Gastroesophageal sphincter (tissue), 3 donors: ENCODE results near the gene IL10RA.

ENCODE experiments used
- POLR2AphosphoS5 ChIP-seq: sonication (generic); formaldehyde crosslinking; IDR thresholded peaks from one replicate; pipeline ENCODE4 v1.6.1; 2017; ENCODE audit warnings: antibody characterized with exemption
- TF ChIP-seq, protein P1 (sequence below), 4 experiments: fragments of 200-600 bp in 2 of 4; fragments of 450-650 bp in 2 of 4; sonication (generic) in 1 of 4; IDR thresholded peaks; one replicate each; pipeline ENCODE4 v1.5.1; 2017 to 2019; ENCODE audit warnings: antibody characterized with exemption in 4 of 4, mild to moderate bottlenecking in 2 of 4, moderate library complexity in 2 of 4

DNA sequence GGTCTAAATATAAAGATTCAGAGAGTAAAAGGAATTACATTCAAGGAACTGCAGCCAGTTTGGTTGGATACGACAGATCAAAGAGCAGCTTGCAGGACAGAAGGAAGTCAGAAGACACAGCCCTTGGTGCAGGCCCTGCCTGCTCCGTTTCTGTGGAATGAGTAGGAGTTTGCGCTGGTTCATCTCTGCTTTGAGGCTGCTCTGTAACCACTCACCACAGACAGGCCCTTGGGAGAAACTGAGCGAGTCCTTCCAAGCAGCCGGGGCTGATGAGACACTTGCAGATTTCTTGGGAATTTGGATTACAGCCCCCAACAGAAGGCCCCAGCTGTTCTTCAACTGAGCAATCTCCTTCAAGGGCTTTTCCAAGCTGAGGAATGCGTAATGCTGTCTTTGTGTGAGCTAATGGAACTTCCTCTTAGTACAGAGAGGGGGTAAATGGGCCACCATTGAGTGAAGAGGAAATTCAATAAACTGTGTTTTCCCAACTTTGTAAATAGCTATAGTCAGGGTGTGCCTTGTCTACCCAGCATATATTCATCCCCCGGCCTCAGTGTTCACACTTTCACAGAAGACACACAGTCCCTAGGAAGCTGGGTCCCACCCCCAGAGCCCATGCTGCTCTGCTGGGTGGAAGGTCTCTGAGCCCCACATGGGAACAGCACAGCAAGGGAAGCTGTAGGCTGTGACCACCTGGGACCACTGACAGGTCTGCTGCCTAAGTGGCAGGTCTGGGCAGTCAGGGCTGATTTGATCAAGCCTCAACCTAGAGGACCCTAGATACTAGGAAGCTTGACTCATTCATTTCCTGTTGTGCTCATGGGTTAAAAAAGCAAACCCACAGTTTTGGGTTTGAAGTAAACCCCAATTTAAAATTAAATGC is 16.6 kb downstream of the IL10RA start:
- TF ChIP-seq, protein P1, sequence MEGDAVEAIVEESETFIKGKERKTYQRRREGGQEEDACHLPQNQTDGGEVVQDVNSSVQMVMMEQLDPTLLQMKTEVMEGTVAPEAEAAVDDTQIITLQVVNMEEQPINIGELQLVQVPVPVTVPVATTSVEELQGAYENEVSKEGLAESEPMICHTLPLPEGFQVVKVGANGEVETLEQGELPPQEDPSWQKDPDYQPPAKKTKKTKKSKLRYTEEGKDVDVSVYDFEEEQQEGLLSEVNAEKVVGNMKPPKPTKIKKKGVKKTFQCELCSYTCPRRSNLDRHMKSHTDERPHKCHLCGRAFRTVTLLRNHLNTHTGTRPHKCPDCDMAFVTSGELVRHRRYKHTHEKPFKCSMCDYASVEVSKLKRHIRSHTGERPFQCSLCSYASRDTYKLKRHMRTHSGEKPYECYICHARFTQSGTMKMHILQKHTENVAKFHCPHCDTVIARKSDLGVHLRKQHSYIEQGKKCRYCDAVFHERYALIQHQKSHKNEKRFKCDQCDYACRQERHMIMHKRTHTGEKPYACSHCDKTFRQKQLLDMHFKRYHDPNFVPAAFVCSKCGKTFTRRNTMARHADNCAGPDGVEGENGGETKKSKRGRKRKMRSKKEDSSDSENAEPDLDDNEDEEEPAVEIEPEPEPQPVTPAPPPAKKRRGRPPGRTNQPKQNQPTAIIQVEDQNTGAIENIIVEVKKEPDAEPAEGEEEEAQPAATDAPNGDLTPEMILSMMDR (IDR thresholded peaks at IDR 0.05) = no peak
- TF ChIP-seq POLR2AphosphoS5 = peak; percentile 40
